Forelimb muscle (tissue), 1 donor: Measurements from ENCODE around the gene OXSM. TPM values are rescaled to one million over a fixed set of nuclear protein-coding genes. Genes with fewer than 3 reads are reported as not detected.

Experiments used
- DNase-seq: peaks from one replicate; pipeline ENCODE4 v3.0.0-alpha.2; 2013; ENCODE audit warnings: low read depth
- polyA plus RNA-seq: library from polyadenylated mRNA; unstranded; fragments of 120-200 nt; gene quantifications from one replicate; pipeline ENCODE4 v1.2.1, GENCODE V29; 2013; ENCODE audit not compliant: insufficient read length

The OXSM gene
- polyA plus RNA-seq: 10.5 TPM

GRCh38 chr3:25789596-25790556 lies at the start of gene OXSM:
Gene OXSM (plus strand): TSS chr3:25790090. CDS start chr3:25791021, 931 bp downstream.
- peak; percentile 81 for DNase-seq

GRCh38 chr3:25744470-25744869 lies 45.4 kb upstream of the OXSM start:
- no peak for DNase-seq

GRCh38 chr3:25747033-25747432 lies 42.9 kb upstream of the OXSM start:
- no peak for DNase-seq

- DNase-seq: no peak
These were observed 41.7 kb upstream of the OXSM start for GRCh38 chr3:25748189-25748588.

GRCh38 chr3:25749031-25749581 lies 40.8 kb upstream of the OXSM start:
- no peak for DNase-seq

GRCh38 chr3:25751048-25751447 lies 38.8 kb upstream of the OXSM start:
- DNase-seq: no peak

- DNase-seq: no peak
These were observed 38.2 kb upstream of the OXSM start for GRCh38 chr3:25751725-25752124.

GRCh38 chr3:25768851-25769250 lies 21.0 kb upstream of the OXSM start:
- DNase-seq: no peak

- DNase-seq: no peak
These were observed 14.0 kb upstream of the OXSM start for GRCh38 chr3:25775936-25776335.

- DNase-seq: no peak
These were observed 9.3 kb upstream of the OXSM start for GRCh38 chr3:25780618-25781017.

- no peak for DNase-seq
These were observed 8.6 kb upstream of the OXSM start for GRCh38 chr3:25781145-25781757.

GRCh38 chr3:25781758-25782594 lies 7.9 kb upstream of the OXSM start:
- DNase-seq: no peak

- no peak for DNase-seq
These were observed 7.3 kb upstream of the OXSM start for GRCh38 chr3:25782636-25782937.

GRCh38 chr3:25782938-25783660 lies 6.8 kb upstream of the OXSM start, which contains the start of gene NGLY1:
Gene NGLY1 (minus strand): TSS chr3:25783443. CDS start chr3:25783390, 53 bp downstream.
- DNase-seq: peak; percentile 36

GRCh38 chr3:25783661-25784512 lies 6.0 kb upstream of the OXSM start:
- DNase-seq: no peak

- DNase-seq: no peak
These were observed 4.9 kb upstream of the OXSM start for GRCh38 chr3:25784971-25785370.

- no peak for DNase-seq
These were observed 4.1 kb upstream of the OXSM start for GRCh38 chr3:25785826-25786225.

- DNase-seq: no peak
These were observed 2.2 kb upstream of the OXSM start for GRCh38 chr3:25787689-25788088.

- DNase-seq: no peak
These were observed 688 bp upstream of the OXSM start for GRCh38 chr3:25789209-25789595.

- DNase-seq: no peak
These were observed 11.9 kb downstream of the OXSM start for GRCh38 chr3:25801786-25802185.
